HEK293 (cell line): ENCODE data around the gene SH2D4B.

ENCODE experiments used
- CTCF ChIA-PET: fragments of 350-600 bp; formaldehyde crosslinking; extraction: SDS; loops from one replicate; lab custom pipeline; 2021; ENCODE audit warnings: antibody characterized with exemption; lab: Yijun Ruan, JAX
- POLR2A ChIA-PET: fragments of 300-600 bp; formaldehyde crosslinking; extraction: SDS; loops from one replicate; lab custom pipeline; 2020; ENCODE audit warnings: antibody characterized with exemption, inconsistent platforms; lab: Yijun Ruan, JAX
- H3K27ac ChIP-seq: fragments of 200-500 bp; sonication (Bioruptor generic); 2 replicates; pipeline ENCODE4 v1.5.1; 2014; ENCODE audit warnings: low read depth, low read length, control low read depth, inconsistent platforms; ENCODE audit errors: extremely low read depth
- H3K36me3 ChIP-seq, 2 experiments: fragments of 200-500 bp in 1 of 2; sonication (Bioruptor generic) in 1 of 2; 1 replicate in 1 of 2; 2 replicates in 1 of 2; pipeline ENCODE4 v1.5.1; 2014 to 2017; ENCODE audit warnings: inconsistent platforms in 2 of 2, low read length in 2 of 2; ENCODE audit not compliant: control insufficient read depth in 2 of 2, insufficient read depth in 1 of 2
- H3K4me1 ChIP-seq: fragments of 200-500 bp; sonication (Bioruptor generic); 2 replicates; pipeline ENCODE4 v1.5.1; 2014; ENCODE audit warnings: mild to moderate bottlenecking, low read length, inconsistent platforms; ENCODE audit not compliant: control insufficient read depth, insufficient read depth
- H3K4me3 ChIP-seq: 2 replicates; pipeline ENCODE4 v1.5.1; 2011; ENCODE audit warnings: low read depth, mild to moderate bottlenecking, control low read depth, low read length, moderate library complexity
- H3K9me3 ChIP-seq: fragments of 200-500 bp; sonication (Bioruptor generic); 2 replicates; pipeline ENCODE4 v1.5.1; 2014; ENCODE audit warnings: low read depth, low read length, inconsistent platforms; ENCODE audit not compliant: control insufficient read depth, insufficient read depth
- HOXC10 ChIP-seq: sonication (generic); formaldehyde crosslinking; IDR thresholded peaks from 2 replicates; pipeline ENCODE4 v1.8.1; 2023; ENCODE audit warnings: mild to moderate bottlenecking, missing genetic modification reagents
- SETDB1 ChIP-seq: IDR thresholded peaks from one replicate; pipeline ENCODE4 v1.6.1; 2017; ENCODE audit warnings: mild to moderate bottlenecking, low read length, moderate library complexity, mixed read lengths; ENCODE audit not compliant: insufficient read length
- TRIM28 ChIP-seq: IDR thresholded peaks from 2 replicates; pipeline ENCODE4 v1.6.1; 2011; ENCODE audit warnings: low read length, control low read depth, borderline replicate concordance
- ZBTB48 ChIP-seq: fragments of 450-650 bp; formaldehyde crosslinking; IDR thresholded peaks from 2 replicates; pipeline ENCODE4 v1.5.1; 2016; ENCODE audit warnings: missing biosample characterization, missing genetic modification characterization
- ZBTB7A ChIP-seq: fragments of 450-650 bp; formaldehyde crosslinking; IDR thresholded peaks from 2 replicates; pipeline ENCODE4 v1.5.1; 2016; ENCODE audit warnings: low read depth, missing biosample characterization, missing genetic modification characterization
- ZFP37 ChIP-seq: fragments of 450-650 bp; formaldehyde crosslinking; IDR thresholded peaks from 2 replicates; pipeline ENCODE4 v1.5.1; 2016; ENCODE audit warnings: missing biosample characterization, missing genetic modification characterization
- ZIC2 ChIP-seq: fragments of 450-650 bp; formaldehyde crosslinking; IDR thresholded peaks from 2 replicates; pipeline ENCODE4 v1.5.1; 2016; ENCODE audit warnings: missing biosample characterization, missing genetic modification characterization
- ZNF138 ChIP-seq: fragments of 450-650 bp; formaldehyde crosslinking; IDR thresholded peaks from 2 replicates; pipeline ENCODE4 v1.5.1; 2016; ENCODE audit warnings: missing biosample characterization, missing genetic modification characterization, borderline replicate concordance
- ZNF140 ChIP-seq: fragments of 450-650 bp; formaldehyde crosslinking; IDR thresholded peaks from 2 replicates; pipeline ENCODE4 v1.5.1; 2016; ENCODE audit warnings: missing biosample characterization, missing genetic modification characterization
- ZNF157 ChIP-seq: fragments of 450-650 bp; formaldehyde crosslinking; IDR thresholded peaks from 2 replicates; pipeline ENCODE4 v1.5.1; 2016; ENCODE audit warnings: missing biosample characterization, missing genetic modification characterization
- ZNF16 ChIP-seq: fragments of 450-650 bp; formaldehyde crosslinking; IDR thresholded peaks from 2 replicates; pipeline ENCODE4 v1.5.1; 2016; ENCODE audit warnings: low read depth, missing biosample characterization, missing genetic modification characterization
- ZNF426 ChIP-seq: fragments of 450-650 bp; formaldehyde crosslinking; IDR thresholded peaks from 2 replicates; pipeline ENCODE4 v1.5.1; 2017; ENCODE audit warnings: missing biosample characterization, missing genetic modification characterization, mild to moderate bottlenecking, inconsistent platforms, moderate library complexity
- ZNF530 ChIP-seq: fragments of 450-650 bp; formaldehyde crosslinking; IDR thresholded peaks from 2 replicates; pipeline ENCODE4 v1.5.1; 2016; ENCODE audit warnings: low read depth, missing biosample characterization, missing genetic modification characterization
- ZNF560 ChIP-seq: fragments of 450-650 bp; formaldehyde crosslinking; IDR thresholded peaks from 2 replicates; pipeline ENCODE4 v1.5.1; 2017; ENCODE audit warnings: missing biosample characterization, missing genetic modification characterization, borderline replicate concordance
- ZNF623 ChIP-seq: fragments of 450-650 bp; formaldehyde crosslinking; IDR thresholded peaks from 2 replicates; pipeline ENCODE4 v1.5.1; 2016; ENCODE audit warnings: missing biosample characterization, missing genetic modification characterization
- ZNF624 ChIP-seq: fragments of 450-650 bp; formaldehyde crosslinking; IDR thresholded peaks from 2 replicates; pipeline ENCODE4 v1.5.1; 2017; ENCODE audit warnings: missing biosample characterization, missing genetic modification characterization
- ZNF664 ChIP-seq: fragments of 450-650 bp; formaldehyde crosslinking; IDR thresholded peaks from 2 replicates; pipeline ENCODE4 v1.5.1; 2016; ENCODE audit warnings: missing biosample characterization, missing genetic modification characterization
- ZNF677 ChIP-seq: fragments of 450-650 bp; IDR thresholded peaks from 2 replicates; pipeline ENCODE4 v1.5.0; 2018; ENCODE audit warnings: missing biosample characterization, mild to moderate bottlenecking, missing genetic modification characterization, moderate library complexity
- ZNF768 ChIP-seq: fragments of 450-650 bp; formaldehyde crosslinking; IDR thresholded peaks from 2 replicates; pipeline ENCODE4 v1.5.1; 2018; ENCODE audit warnings: missing biosample characterization, mild to moderate bottlenecking, missing genetic modification characterization
- ZNF792 ChIP-seq: fragments of 450-650 bp; formaldehyde crosslinking; IDR thresholded peaks from 2 replicates; pipeline ENCODE4 v1.5.1; 2016; ENCODE audit warnings: missing biosample characterization, missing genetic modification characterization
- ZSCAN23 ChIP-seq: fragments of 450-650 bp; formaldehyde crosslinking; IDR thresholded peaks from 2 replicates; pipeline ENCODE4 v1.5.1; 2016; ENCODE audit warnings: missing biosample characterization, missing genetic modification characterization
- TF ChIP-seq, protein P1 (sequence below): fragments of 450-650 bp; formaldehyde crosslinking; IDR thresholded peaks from 2 replicates; pipeline ENCODE4 v1.5.1; 2016; ENCODE audit warnings: missing biosample characterization, missing genetic modification characterization, low read depth
- TF ChIP-seq, protein P2 (sequence below): fragments of 450-650 bp; formaldehyde crosslinking; IDR thresholded peaks from 2 replicates; pipeline ENCODE4 v1.5.1; 2016; ENCODE audit warnings: missing biosample characterization, missing genetic modification characterization
- TF ChIP-seq, protein P3 (sequence below): fragments of 450-650 bp; formaldehyde crosslinking; IDR thresholded peaks from 2 replicates; pipeline ENCODE4 v1.5.1; 2016; ENCODE audit warnings: missing biosample characterization, missing genetic modification characterization

Gene SH2D4B

DNA sequence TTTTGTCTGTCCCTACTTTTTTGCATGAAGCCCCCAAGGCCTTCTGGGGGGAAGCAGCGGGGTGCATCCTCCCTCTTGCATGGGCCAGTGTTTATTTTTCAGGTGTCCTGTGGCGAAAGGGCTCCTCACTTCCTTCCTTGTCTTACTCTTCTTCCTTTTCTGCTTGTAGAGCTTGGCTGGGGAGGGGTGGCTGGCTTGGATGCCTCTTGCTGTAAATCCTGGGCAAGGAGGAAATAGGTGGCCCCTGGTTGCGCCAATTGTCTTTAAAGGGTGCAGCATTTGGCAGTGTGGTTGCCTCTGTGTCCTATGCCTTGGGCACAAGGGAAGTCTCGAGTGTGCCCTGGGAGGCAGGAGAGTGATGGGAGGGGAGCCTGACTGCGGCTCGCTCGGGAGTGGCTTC, 95.0 kb downstream of the SH2D4B start:
- no peak overlapping the region for H3K4me3 ChIP-seq
- no peaks in the 10 kb centered on the region for H3K36me3 ChIP-seq
- H3K4me1 ChIP-seq: no peaks in the 10 kb centered on the region
- POLR2A ChIA-PET: no interaction called here
- CTCF ChIA-PET: interaction anchor here (1.3 kb wide), 1 partner anchor 30 kb away, joined by 3 read pairs; no protein-coding TSS in a partner anchor
- no peak overlapping the region for H3K27ac ChIP-seq
- TF ChIP-seq ZNF157 (tag by site-specific recombination) (no peak), ZSCAN23 (tag by site-specific recombination) (no peak), ZNF664 (tag by site-specific recombination) (no peak), HOXC10 (CRISPR knock-in tag) (no peak), ZNF140 (tag by site-specific recombination) (no peak), ZNF792 (no peak), ZFP37 (no peak), ZNF624 (tag by site-specific recombination) (no peak)
- TF ChIP-seq, protein P1, sequence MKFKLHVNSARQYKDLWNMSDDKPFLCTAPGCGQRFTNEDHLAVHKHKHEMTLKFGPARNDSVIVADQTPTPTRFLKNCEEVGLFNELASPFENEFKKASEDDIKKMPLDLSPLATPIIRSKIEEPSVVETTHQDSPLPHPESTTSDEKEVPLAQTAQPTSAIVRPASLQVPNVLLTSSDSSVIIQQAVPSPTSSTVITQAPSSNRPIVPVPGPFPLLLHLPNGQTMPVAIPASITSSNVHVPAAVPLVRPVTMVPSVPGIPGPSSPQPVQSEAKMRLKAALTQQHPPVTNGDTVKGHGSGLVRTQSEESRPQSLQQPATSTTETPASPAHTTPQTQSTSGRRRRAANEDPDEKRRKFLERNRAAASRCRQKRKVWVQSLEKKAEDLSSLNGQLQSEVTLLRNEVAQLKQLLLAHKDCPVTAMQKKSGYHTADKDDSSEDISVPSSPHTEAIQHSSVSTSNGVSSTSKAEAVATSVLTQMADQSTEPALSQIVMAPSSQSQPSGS (tag by site-specific recombination): no peak
- no peaks in the 10 kb centered on the region for H3K9me3 ChIP-seq

DNA sequence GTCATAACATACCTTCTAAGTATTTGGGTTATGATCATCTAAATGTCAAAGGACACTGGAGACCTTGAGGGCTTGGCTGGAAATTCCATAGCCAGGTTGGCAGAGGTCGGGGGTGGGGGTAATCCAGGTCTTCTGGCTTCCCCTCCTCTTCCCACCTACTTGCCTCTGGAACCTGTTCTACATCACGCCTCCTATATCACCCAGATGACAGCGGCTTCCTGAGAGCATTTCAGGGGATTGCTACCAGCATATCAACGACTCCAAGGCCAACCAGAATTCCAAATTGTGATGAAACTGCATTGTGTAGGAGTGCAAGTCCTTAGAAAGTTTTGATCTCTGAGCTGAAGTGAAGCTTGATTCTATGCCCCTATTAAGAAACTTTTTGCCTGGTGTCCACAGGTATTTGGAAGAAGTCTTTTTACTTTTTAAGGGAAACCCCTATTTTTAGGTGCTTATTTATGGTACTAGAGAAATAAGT, 95.7 kb downstream of the SH2D4B start:
- no peak overlapping the region for H3K27ac ChIP-seq
- ChIA-PET POLR2A (no interaction called here), CTCF (interaction anchor here (1.3 kb wide), 1 partner anchor 29 kb away, joined by 3 read pairs; no protein-coding TSS in a partner anchor)
- no peak overlapping the region for H3K4me3 ChIP-seq
- no peaks in the 10 kb centered on the region for H3K4me1 ChIP-seq
- H3K9me3 ChIP-seq: no peaks in the 10 kb centered on the region
- no peak for TF ChIP-seq ZNF426
- no peak for TF ChIP-seq ZNF16
- TF ChIP-seq ZBTB7A (tag by site-specific recombination): no peak
- TF ChIP-seq TRIM28: no peak
- TF ChIP-seq ZBTB48 (tag by site-specific recombination): no peak
- TF ChIP-seq, protein P2, sequence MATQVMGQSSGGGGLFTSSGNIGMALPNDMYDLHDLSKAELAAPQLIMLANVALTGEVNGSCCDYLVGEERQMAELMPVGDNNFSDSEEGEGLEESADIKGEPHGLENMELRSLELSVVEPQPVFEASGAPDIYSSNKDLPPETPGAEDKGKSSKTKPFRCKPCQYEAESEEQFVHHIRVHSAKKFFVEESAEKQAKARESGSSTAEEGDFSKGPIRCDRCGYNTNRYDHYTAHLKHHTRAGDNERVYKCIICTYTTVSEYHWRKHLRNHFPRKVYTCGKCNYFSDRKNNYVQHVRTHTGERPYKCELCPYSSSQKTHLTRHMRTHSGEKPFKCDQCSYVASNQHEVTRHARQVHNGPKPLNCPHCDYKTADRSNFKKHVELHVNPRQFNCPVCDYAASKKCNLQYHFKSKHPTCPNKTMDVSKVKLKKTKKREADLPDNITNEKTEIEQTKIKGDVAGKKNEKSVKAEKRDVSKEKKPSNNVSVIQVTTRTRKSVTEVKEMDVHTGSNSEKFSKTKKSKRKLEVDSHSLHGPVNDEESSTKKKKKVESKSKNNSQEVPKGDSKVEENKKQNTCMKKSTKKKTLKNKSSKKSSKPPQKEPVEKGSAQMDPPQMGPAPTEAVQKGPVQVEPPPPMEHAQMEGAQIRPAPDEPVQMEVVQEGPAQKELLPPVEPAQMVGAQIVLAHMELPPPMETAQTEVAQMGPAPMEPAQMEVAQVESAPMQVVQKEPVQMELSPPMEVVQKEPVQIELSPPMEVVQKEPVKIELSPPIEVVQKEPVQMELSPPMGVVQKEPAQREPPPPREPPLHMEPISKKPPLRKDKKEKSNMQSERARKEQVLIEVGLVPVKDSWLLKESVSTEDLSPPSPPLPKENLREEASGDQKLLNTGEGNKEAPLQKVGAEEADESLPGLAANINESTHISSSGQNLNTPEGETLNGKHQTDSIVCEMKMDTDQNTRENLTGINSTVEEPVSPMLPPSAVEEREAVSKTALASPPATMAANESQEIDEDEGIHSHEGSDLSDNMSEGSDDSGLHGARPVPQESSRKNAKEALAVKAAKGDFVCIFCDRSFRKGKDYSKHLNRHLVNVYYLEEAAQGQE (tag by site-specific recombination): no peak
- TF ChIP-seq SETDB1: no peak
- no peak for TF ChIP-seq ZIC2 (tag by site-specific recombination)
- TF ChIP-seq ZNF560 (tag by site-specific recombination): no peak
- TF ChIP-seq, protein P3, sequence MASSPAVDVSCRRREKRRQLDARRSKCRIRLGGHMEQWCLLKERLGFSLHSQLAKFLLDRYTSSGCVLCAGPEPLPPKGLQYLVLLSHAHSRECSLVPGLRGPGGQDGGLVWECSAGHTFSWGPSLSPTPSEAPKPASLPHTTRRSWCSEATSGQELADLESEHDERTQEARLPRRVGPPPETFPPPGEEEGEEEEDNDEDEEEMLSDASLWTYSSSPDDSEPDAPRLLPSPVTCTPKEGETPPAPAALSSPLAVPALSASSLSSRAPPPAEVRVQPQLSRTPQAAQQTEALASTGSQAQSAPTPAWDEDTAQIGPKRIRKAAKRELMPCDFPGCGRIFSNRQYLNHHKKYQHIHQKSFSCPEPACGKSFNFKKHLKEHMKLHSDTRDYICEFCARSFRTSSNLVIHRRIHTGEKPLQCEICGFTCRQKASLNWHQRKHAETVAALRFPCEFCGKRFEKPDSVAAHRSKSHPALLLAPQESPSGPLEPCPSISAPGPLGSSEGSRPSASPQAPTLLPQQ (tag by site-specific recombination): no peak
- no peak for TF ChIP-seq ZNF677 (tag by site-specific recombination)
- TF ChIP-seq ZNF623 (tag by site-specific recombination): no peak
- no peak for TF ChIP-seq ZNF530 (tag by site-specific recombination)
- TF ChIP-seq ZNF768 (tag by site-specific recombination): no peak
- no peak for TF ChIP-seq ZNF138 (tag by site-specific recombination)
- H3K36me3 ChIP-seq: no peaks in the 10 kb centered on the region
